PFSK-1 (cell line): ENCODE data around the gene CCDC33.
A peak's percentile ranks its signal among the peaks of the same experiment; 100 is the strongest.

Experiments used
- FOXP2 ChIP-seq: optimal IDR thresholded peaks from 2 replicates; pipeline ENCODE3; 2011; ENCODE audit warnings: borderline replicate concordance, control low read depth, inconsistent platforms; ENCODE audit not compliant: insufficient read depth; ENCODE audit errors: extremely low read length, extremely low read depth
- POLR2AphosphoS5 ChIP-seq: IDR thresholded peaks from 2 replicates; pipeline ENCODE4 v1.6.1; 2012; ENCODE audit warnings: low read depth, mild to moderate bottlenecking, control low read depth, low read length, moderate library complexity
- SIN3A ChIP-seq: IDR thresholded peaks from 2 replicates; pipeline ENCODE4 v1.6.1; 2012; ENCODE audit warnings: mild to moderate bottlenecking, low read length, moderate library complexity, borderline replicate concordance; ENCODE audit not compliant: insufficient read depth
- TAF1 ChIP-seq: IDR thresholded peaks from 2 replicates; pipeline ENCODE4 v1.6.1; 2012; ENCODE audit warnings: low read length, control low read depth, borderline replicate concordance; ENCODE audit not compliant: insufficient read depth

- TF ChIP-seq TAF1 (no peak), FOXP2 (peak; percentile 46), SIN3A (no peak), POLR2AphosphoS5 (no peak)
Measured at GRCh38 chr15:74196175-74196574, 40.0 kb upstream of the CCDC33 start.
